Activated CD4-positive, alpha-beta memory T cell treated with anti-CD3 and anti-CD28 coated beads for 36 hours (primary cell): ENCODE data around the gene B4GALT1. TPM values are rescaled to one million over a fixed set of nuclear protein-coding genes. Genes with fewer than 3 reads are reported as not detected.
A peak's percentile ranks its signal among the peaks of the same experiment; 100 is the strongest.

Source experiments
- CTCF ChIA-PET: fragments of 350-600 bp; sonication (Branson Sonifier 250); formaldehyde crosslinking; loops from one replicate; lab custom pipeline; 2021; ENCODE audit warnings: antibody characterized with exemption, inconsistent platforms; lab: Charles Lee
- POLR2A ChIA-PET: fragments of 350-600 bp; sonication (Branson Sonifier 250); formaldehyde crosslinking; loops from one replicate; lab custom pipeline; 2021; ENCODE audit warnings: antibody characterized with exemption; lab: Charles Lee
- DNase-seq: peaks from one replicate; pipeline ENCODE4 v3.0.0-alpha.2; 2020
- H3K27ac Mint-ChIP-seq: one replicate; pipeline ENCODE4 v1.8.0; 2021; ENCODE audit warnings: mixed read lengths
- H3K27me3 Mint-ChIP-seq: one replicate; pipeline ENCODE4 v1.8.0; 2021; ENCODE audit warnings: mixed read lengths
- H3K36me3 Mint-ChIP-seq: one replicate; pipeline ENCODE4 v1.8.0; 2021; ENCODE audit warnings: mixed read lengths
- H3K4me1 Mint-ChIP-seq: one replicate; pipeline ENCODE4 v1.8.0; 2021; ENCODE audit warnings: low read depth, mixed read lengths
- H3K4me3 Mint-ChIP-seq: one replicate; pipeline ENCODE4 v1.8.0; 2021; ENCODE audit warnings: mild to moderate bottlenecking, mixed read lengths
- H3K9me3 Mint-ChIP-seq: one replicate; pipeline ENCODE4 v1.8.0; 2021; ENCODE audit warnings: mixed read lengths
- intact Hi-C: fragments of 100-400 bp; cut with micrococcal nuclease; formaldehyde crosslinking; loops from one replicate; pipeline ENCODE4 v1.15.1; 2023
- total RNA-seq, 2 experiments: library from RNA; stranded (reverse); gene quantifications; one replicate each; pipeline ENCODE4 v1.2.3, GENCODE V29; 2021

Gene B4GALT1
- total RNA-seq, 2 experiments from 2014 or later, result 76.6 to 78.0 TPM

GRCh38 chr9:33147416-33148169 lies 19.5 kb downstream of the B4GALT1 start:
- H3K9me3 Mint-ChIP-seq, result no peaks in the 10 kb centered on the region
- intact Hi-C loops, result no loop called here
- H3K4me3 Mint-ChIP-seq, result no peak overlapping the region
- ChIA-PET POLR2A (interaction anchor here (0.9 kb wide), 1 partner anchor 20 kb away, joined by 3 read pairs; the partner anchor contains the start of gene B4GALT1), CTCF (no interaction called here)
- H3K27me3 Mint-ChIP-seq, result no peaks in the 10 kb centered on the region
- peaks cover 9% of the 10 kb centered on the region for H3K36me3 Mint-ChIP-seq
- peak overlapping the region; percentile 52 for H3K27ac Mint-ChIP-seq
- peak; percentile 13 for DNase-seq
- H3K4me1 Mint-ChIP-seq, result peaks cover 83% of the 10 kb centered on the region

- H3K4me1 Mint-ChIP-seq, result peaks cover 82% of the 10 kb centered on the region
- intact Hi-C loops, result no loop called here
- no peak overlapping the region for H3K4me3 Mint-ChIP-seq
- ChIA-PET CTCF (interaction anchor here (1.0 to 1.4 kb wide), 2 partner anchors 21 to 24 kb away, joined by 3 read pairs; partner anchors contain the start of gene B4GALT1), POLR2A (no interaction called here)
- H3K9me3 Mint-ChIP-seq, result no peaks in the 10 kb centered on the region
- DNase-seq, result no peak
- H3K27ac Mint-ChIP-seq, result no peak overlapping the region
- peaks cover 16% of the 10 kb centered on the region for H3K36me3 Mint-ChIP-seq
- no peaks in the 10 kb centered on the region for H3K27me3 Mint-ChIP-seq
Measured at GRCh38 chr9:33146298-33146697, 20.8 kb downstream of the B4GALT1 start.

GRCh38 chr9:33144551-33144950 lies 22.6 kb downstream of the B4GALT1 start:
- intact Hi-C loops, result no loop called here
- Mint-ChIP-seq H3K4me1 (peaks cover 88% of the 10 kb centered on the region), H3K27me3 (no peaks in the 10 kb centered on the region), H3K4me3 (no peak overlapping the region), H3K9me3 (no peaks in the 10 kb centered on the region), H3K27ac (peak overlapping the region; percentile 40), H3K36me3 (peaks cover 18% of the 10 kb centered on the region)
- POLR2A ChIA-PET, result interaction anchor here (1.1 kb wide), 1 partner anchor 120 kb away, joined by 3 read pairs; the partner anchor contains the start of genes BAG1 and CHMP5
- DNase-seq, result peak; percentile 3
- CTCF ChIA-PET, result interaction anchor here (1.4 kb wide), 1 partner anchor 26 kb away, joined by 3 read pairs; no protein-coding TSS in a partner anchor

- Mint-ChIP-seq H3K4me3 (no peak overlapping the region), H3K36me3 (peaks cover 18% of the 10 kb centered on the region), H3K9me3 (no peaks in the 10 kb centered on the region), H3K27ac (peak overlapping the region; percentile 61), H3K27me3 (no peaks in the 10 kb centered on the region), H3K4me1 (peaks cover 92% of the 10 kb centered on the region)
- DNase-seq, result peak; percentile 32
- POLR2A ChIA-PET, result interaction anchor here (0.6 to 2.6 kb wide), 3 partner anchors 9 to 21 kb away, joined by 3 to 6 read pairs (median 5); no protein-coding TSS in a partner anchor
- intact Hi-C loops, result no loop called here
- CTCF ChIA-PET, result interaction anchor here (1.3 to 1.4 kb wide), 2 partner anchors 10 to 18 kb away, joined by 3 read pairs; no protein-coding TSS in a partner anchor
Measured at GRCh38 chr9:33143241-33143661, 23.9 kb downstream of the B4GALT1 start.

- H3K27ac Mint-ChIP-seq, result peak overlapping the region; percentile 76
- POLR2A ChIA-PET, result interaction anchor here (2.6 kb wide), 1 partner anchor 17 kb away, joined by 6 read pairs; no protein-coding TSS in a partner anchor
- peak overlapping the region; percentile 7 for H3K4me3 Mint-ChIP-seq
Measured at GRCh38 chr9:33142535-33142934, 24.6 kb downstream of the B4GALT1 start.

GRCh38 chr9:33140401-33141360 lies 26.5 kb downstream of the B4GALT1 start:
- Mint-ChIP-seq H3K4me3 (peak overlapping the region; percentile 1), H3K9me3 (no peaks in the 10 kb centered on the region), H3K36me3 (peaks cover 14% of the 10 kb centered on the region), H3K27ac (peak overlapping the region; percentile 88), H3K27me3 (no peaks in the 10 kb centered on the region), H3K4me1 (peaks cover 92% of the 10 kb centered on the region)
- intact Hi-C loops, result loop anchor here (1.0 kb wide), 2 partner anchors 15 to 19 kb away; no protein-coding TSS in a partner anchor
- ChIA-PET CTCF (interaction anchor here (0.7 to 3.4 kb wide), 4 partner anchors 11 to 26 kb away, joined by 3 to 11 read pairs (median 4); partner anchors contain the start of gene B4GALT1), POLR2A (interaction anchor here (0.8 to 2.2 kb wide), 5 partner anchors 10 to 27 kb away, joined by 3 to 10 read pairs (median 5); partner anchors contain the start of gene B4GALT1)
- DNase-seq, result peak; percentile 71

More at GRCh38 chr9:33142535-33142934, 24.6 kb downstream of the B4GALT1 start:
- H3K4me1 Mint-ChIP-seq, result peaks cover 92% of the 10 kb centered on the region
- no peaks in the 10 kb centered on the region for H3K9me3 Mint-ChIP-seq
- H3K27me3 Mint-ChIP-seq, result no peaks in the 10 kb centered on the region
- DNase-seq, result peak; percentile 20
- CTCF ChIA-PET, result interaction anchor here (1.4 kb wide), 1 partner anchor 11 kb away, joined by 3 read pairs; no protein-coding TSS in a partner anchor
- H3K36me3 Mint-ChIP-seq, result peaks cover 18% of the 10 kb centered on the region
- intact Hi-C loops, result no loop called here

- CTCF ChIA-PET, result interaction anchor here (0.6 to 3.4 kb wide), 3 partner anchors 22 to 379 kb away, joined by 3 to 11 read pairs (median 3); no protein-coding TSS in a partner anchor
- H3K4me1 Mint-ChIP-seq, result peaks cover 85% of the 10 kb centered on the region
Measured at GRCh38 chr9:33139421-33140228, 27.5 kb downstream of the B4GALT1 start.

GRCh38 chr9:33138768-33139167 lies 28.4 kb downstream of the B4GALT1 start:
- H3K27ac Mint-ChIP-seq, result peak overlapping the region; percentile 65
- H3K4me1 Mint-ChIP-seq, result peaks cover 77% of the 10 kb centered on the region
- no peaks in the 10 kb centered on the region for H3K27me3 Mint-ChIP-seq
- no peak for DNase-seq
- H3K36me3 Mint-ChIP-seq, result peaks cover 16% of the 10 kb centered on the region
- intact Hi-C loops, result loop anchor here (1.0 kb wide), 1 partner anchor 29 kb away; the partner anchor contains the start of gene B4GALT1
- H3K4me3 Mint-ChIP-seq, result no peak overlapping the region
- ChIA-PET POLR2A (interaction anchor here (1.2 kb wide), 1 partner anchor 29 kb away, joined by 4 read pairs; the partner anchor contains the start of gene B4GALT1), CTCF (interaction anchor here (0.6 to 3.4 kb wide), 3 partner anchors 22 to 380 kb away, joined by 3 to 11 read pairs (median 3); no protein-coding TSS in a partner anchor)
- no peaks in the 10 kb centered on the region for H3K9me3 Mint-ChIP-seq

More at GRCh38 chr9:33139421-33140228, 27.5 kb downstream of the B4GALT1 start:
- peaks cover 16% of the 10 kb centered on the region for H3K36me3 Mint-ChIP-seq
- intact Hi-C loops, result no loop called here
- no peak for DNase-seq
- H3K27me3 Mint-ChIP-seq, result no peaks in the 10 kb centered on the region
- POLR2A ChIA-PET, result interaction anchor here (1.2 to 2.2 kb wide), 4 partner anchors 9 to 28 kb away, joined by 4 to 10 read pairs (median 6); partner anchors contain the start of gene B4GALT1
- H3K9me3 Mint-ChIP-seq, result no peaks in the 10 kb centered on the region
- H3K27ac Mint-ChIP-seq, result peak overlapping the region; percentile 65
- peak overlapping the region; percentile 4 for H3K4me3 Mint-ChIP-seq

GRCh38 chr9:33137781-33138264 lies 29.3 kb downstream of the B4GALT1 start:
- POLR2A ChIA-PET, result interaction anchor here (1.8 kb wide), 1 partner anchor 23 kb away, joined by 8 read pairs; no protein-coding TSS in a partner anchor
- H3K36me3 Mint-ChIP-seq, result peaks cover 24% of the 10 kb centered on the region
- CTCF ChIA-PET, result interaction anchor here (1.1 kb wide), 1 partner anchor 22 kb away, joined by 3 read pairs; no protein-coding TSS in a partner anchor
- intact Hi-C loops, result loop anchor here (1.0 kb wide), 1 partner anchor 29 kb away; the partner anchor contains the start of gene B4GALT1
- no peaks in the 10 kb centered on the region for H3K9me3 Mint-ChIP-seq
- peak overlapping the region; percentile 65 for H3K27ac Mint-ChIP-seq
- H3K4me3 Mint-ChIP-seq, result no peak overlapping the region
- no peaks in the 10 kb centered on the region for H3K27me3 Mint-ChIP-seq
- DNase-seq, result no peak
- peaks cover 74% of the 10 kb centered on the region for H3K4me1 Mint-ChIP-seq
